Esophagus (tissue), 2 donors: ENCODE results near the gene ANKS1A. TPM values are rescaled to one million over a fixed set of nuclear protein-coding genes. Genes with fewer than 3 reads are reported as not detected.
"Not testable (repeated sequence)": the region's sequence is repeated elsewhere in the genome, so short reads cannot be mapped to it uniquely, and the experiment has no call there.

Experiments
- H3K27ac ChIP-seq, 2 donors: one replicate each; pipeline ENCODE4 v1.5.1; 2013; ENCODE audit warnings: low read depth in 2 of 2, mild to moderate bottlenecking in 2 of 2, inconsistent platforms in 1 of 2, low read length in 1 of 2, moderate library complexity in 1 of 2
- H3K27me3 ChIP-seq, 2 donors: one replicate each; pipeline ENCODE4 v1.6.1; 2013; ENCODE audit warnings: low read length in 2 of 2, control low read depth in 1 of 2, mild to moderate bottlenecking in 1 of 2; ENCODE audit not compliant: insufficient read depth in 2 of 2, control insufficient read depth in 1 of 2
- H3K36me3 ChIP-seq, 2 donors: one replicate each; pipeline ENCODE4 v1.6.1; 2013; ENCODE audit warnings: low read length in 1 of 2; ENCODE audit not compliant: control insufficient read depth in 2 of 2, insufficient read depth in 2 of 2
- H3K4me1 ChIP-seq, 2 donors: one replicate each; pipeline ENCODE4 v1.6.1; 2013; ENCODE audit warnings: low read length in 1 of 2; ENCODE audit not compliant: control insufficient read depth in 2 of 2, insufficient read depth in 2 of 2
- H3K4me3 ChIP-seq, 2 donors: one replicate each; pipeline ENCODE4 v1.5.1; 2013; ENCODE audit warnings: low read length in 2 of 2, mild to moderate bottlenecking in 2 of 2, low read depth in 1 of 2, moderate library complexity in 1 of 2
- H3K9me3 ChIP-seq, 2 donors: one replicate each; pipeline ENCODE4 v1.6.1; 2013; ENCODE audit warnings: mild to moderate bottlenecking in 2 of 2, low read depth in 1 of 2, low read length in 1 of 2, moderate library complexity in 1 of 2; ENCODE audit not compliant: control insufficient read depth in 2 of 2, insufficient read depth in 1 of 2
- WGBS, 2 donors: extraction: QIAGEN DNeasy Blood & Tissue Kit; methylation state at CpG; one replicate each; pipeline ENCODE4 v1.1.7; 2013; 5-methylcytosine and 5-hydroxymethylcytosine counted together
- polyA plus RNA-seq, 2 donors: library from polyadenylated mRNA; stranded (reverse); fragments of 200-250 nt; gene quantifications; one replicate each; pipeline ENCODE4 v1.2.3, GENCODE V29; 2013
- donor health status: healthy with polysubstance abuse.
- donor health status: Bipolar disorder and iron deficiency.

ANKS1A gene
- polyA plus RNA-seq, 2 donors: 6.3 to 7.7 TPM

GRCh38 chr6:34877869-34878485, 11.1 kb upstream of the ANKS1A start:
- 92 to 94% methylated on average over 5 of the region's 5 CpGs for WGBS, 2 donors
- Histone ChIP-seq H3K36me3 (peaks cover 5 to 6% of the 10 kb centered on the region in 2 donors), H3K27ac (no peak overlapping the region)

GRCh38 chr6:34884073-34884472, 5.0 kb upstream of the ANKS1A start:
- H3K27me3 ChIP-seq, H3K36me3 ChIP-seq, H3K9me3 ChIP-seq, H3K27ac ChIP-seq, H3K4me3 ChIP-seq, H3K4me1 ChIP-seq: not testable (repeated sequence)
- WGBS, 2 donors: 96 to 100% methylated on average over 1 of the region's 1 CpG

More at GRCh38 chr6:34877869-34878485, 11.1 kb upstream of the ANKS1A start:
- Histone ChIP-seq H3K27me3 (no peaks in the 10 kb centered on the region), H3K4me1 (no peaks in the 10 kb centered on the region), H3K9me3 (no peaks in the 10 kb centered on the region), H3K4me3 (no peak overlapping the region)

- no peaks in the 10 kb centered on the region for H3K4me1 ChIP-seq
- WGBS, 2 donors: 94 to 96% methylated on average over 2 of the region's 2 CpGs
- H3K27me3 ChIP-seq: no peaks in the 10 kb centered on the region
- peaks cover 1 to 2% of the 10 kb centered on the region in 2 donors for H3K36me3 ChIP-seq
- H3K4me3 ChIP-seq: no peak overlapping the region
- H3K27ac ChIP-seq: no peak overlapping the region
- no peaks in the 10 kb centered on the region for H3K9me3 ChIP-seq
Measured at GRCh38 chr6:34884996-34885395, 4.1 kb upstream of the ANKS1A start.

- 90 to 92% methylated on average over 15 of the region's 15 CpGs for WGBS, 2 donors
- not testable (repeated sequence) for H3K4me3 ChIP-seq
Measured at GRCh38 chr6:34885837-34886236, 3.2 kb upstream of the ANKS1A start.

GRCh38 chr6:34887753-34888513, 1.1 kb upstream of the ANKS1A start, which contains the start of gene TAF11:
TSS of gene TAF11 (minus strand) at chr6:34888042. CDS start at chr6:34887957, 85 bp downstream.
- no peaks in the 10 kb centered on the region for H3K27me3 ChIP-seq
- WGBS, 2 donors: 0% methylated on average over 43 of the region's 43 CpGs
- no peaks in the 10 kb centered on the region for H3K4me1 ChIP-seq
- H3K9me3 ChIP-seq: no peaks in the 10 kb centered on the region
- peak within 1 kb of the TSS; percentile 93 to 98 for H3K27ac ChIP-seq
- H3K36me3 ChIP-seq: no peaks in the 10 kb centered on the region
- H3K4me3 ChIP-seq: peak within 1 kb of the TSS; percentile 84 to 92

More at GRCh38 chr6:34885837-34886236, 3.2 kb upstream of the ANKS1A start:
- not testable (repeated sequence) for H3K4me1 ChIP-seq, H3K9me3 ChIP-seq, H3K27me3 ChIP-seq, H3K27ac ChIP-seq, H3K36me3 ChIP-seq

- 1% methylated on average over 5 of the region's 5 CpGs for WGBS, 2 donors
- Histone ChIP-seq H3K9me3 (no peaks in the 10 kb centered on the region), H3K36me3 (no peaks in the 10 kb centered on the region), H3K4me1 (no peaks in the 10 kb centered on the region), H3K27me3 (no peaks in the 10 kb centered on the region), H3K27ac (peak overlapping the region; percentile 93 to 98), H3K4me3 (peak overlapping the region; percentile 84 to 92)
Measured at GRCh38 chr6:34888514-34888856, 570 bp upstream of the ANKS1A start.

- H3K9me3 ChIP-seq: no peaks in the 10 kb centered on the region
- H3K27me3 ChIP-seq: no peaks in the 10 kb centered on the region
Measured at GRCh38 chr6:34890533-34890925, 1.5 kb downstream of the ANKS1A start.

GRCh38 chr6:34891296-34891695, 2.2 kb downstream of the ANKS1A start:
- no peaks in the 10 kb centered on the region for H3K9me3 ChIP-seq
- 98 to 100% methylated on average over 2 of the region's 2 CpGs for WGBS, 2 donors
- no peak overlapping the region for H3K4me3 ChIP-seq
- H3K36me3 ChIP-seq: no peaks in the 10 kb centered on the region
- no peak overlapping the region for H3K27ac ChIP-seq
- H3K4me1 ChIP-seq: no peaks in the 10 kb centered on the region
- no peaks in the 10 kb centered on the region for H3K27me3 ChIP-seq

More at GRCh38 chr6:34890533-34890925, 1.5 kb downstream of the ANKS1A start:
- Histone ChIP-seq H3K27ac (no peak overlapping the region), H3K36me3 (no peaks in the 10 kb centered on the region), H3K4me1 (no peaks in the 10 kb centered on the region), H3K4me3 (peak overlapping the region in 1 of 2 donors; percentile 84)
- 36 to 37% methylated on average over 7 of the region's 7 CpGs for WGBS, 2 donors

- Histone ChIP-seq H3K4me1 (no peaks in the 10 kb centered on the region), H3K9me3 (no peaks in the 10 kb centered on the region), H3K4me3 (no peak overlapping the region), H3K27ac (no peak overlapping the region), H3K36me3 (no peaks in the 10 kb centered on the region), H3K27me3 (no peaks in the 10 kb centered on the region)
- WGBS, 2 donors: 76 to 86% methylated on average over 1 of the region's 1 CpG
Measured at GRCh38 chr6:34894693-34895092, 5.6 kb downstream of the ANKS1A start.

GRCh38 chr6:34897130-34897529, 8.1 kb downstream of the ANKS1A start:
- no peaks in the 10 kb centered on the region for H3K27me3 ChIP-seq
- no peaks in the 10 kb centered on the region for H3K36me3 ChIP-seq
- WGBS, 2 donors: 75 to 82% methylated on average over 1 of the region's 1 CpG
- no peak overlapping the region for H3K4me3 ChIP-seq
- H3K9me3 ChIP-seq: no peaks in the 10 kb centered on the region
- no peaks in the 10 kb centered on the region for H3K4me1 ChIP-seq
- no peak overlapping the region for H3K27ac ChIP-seq
